ENCODE measurements around the gene AMIGO1.

AMIGO1 gene

GRCh38 chr1:109502364-109502851, 7.1 kb downstream of the AMIGO1 start:
- ATAC-seq = peak; percentile 55 to 75

- ATAC-seq = no peak
These were observed 7.7 kb downstream of the AMIGO1 start for GRCh38 chr1:109501644-109502363.

GRCh38 chr1:109500941-109501381, 8.6 kb downstream of the AMIGO1 start:
- ATAC-seq = no peak

- ATAC-seq = peak in 1 of 2 donors; percentile 29
These were observed 9.6 kb downstream of the AMIGO1 start for GRCh38 chr1:109499661-109500536.

GRCh38 chr1:109499081-109499480, 10.4 kb downstream of the AMIGO1 start:
- no peak for ATAC-seq

- ATAC-seq = no peak
These were observed 11.2 kb downstream of the AMIGO1 start for GRCh38 chr1:109498161-109498801.

- no peak for ATAC-seq
These were observed 11.9 kb downstream of the AMIGO1 start for GRCh38 chr1:109497449-109498160.

- ATAC-seq = no peak
These were observed 13.8 kb downstream of the AMIGO1 start for GRCh38 chr1:109495738-109496137.

- ATAC-seq = peak; percentile 90 to 94
These were observed 15.6 kb downstream of the AMIGO1 start, which contains the start of gene CYB561D1 for GRCh38 chr1:109493805-109494539. Gene CYB561D1 (plus strand): TSS chr1:109494094. CDS start chr1:109494140, 46 bp downstream.

GRCh38 chr1:109493227-109493626, 16.3 kb downstream of the AMIGO1 start:
- no peak for ATAC-seq

- no peak for ATAC-seq
These were observed 16.7 kb downstream of the AMIGO1 start for GRCh38 chr1:109492779-109493178.

GRCh38 chr1:109491372-109491771, 18.2 kb downstream of the AMIGO1 start:
- no peak for ATAC-seq

GRCh38 chr1:109490934-109491302, 18.6 kb downstream of the AMIGO1 start:
- no peak for ATAC-seq

- peak in 1 of 2 donors; percentile 27 for ATAC-seq
These were observed 19.2 kb downstream of the AMIGO1 start for GRCh38 chr1:109490029-109490933.

- no peak for ATAC-seq
These were observed 20.8 kb downstream of the AMIGO1 start for GRCh38 chr1:109488696-109489095.

- ATAC-seq = no peak
These were observed 21.3 kb downstream of the AMIGO1 start for GRCh38 chr1:109488201-109488600.

- no peak for ATAC-seq
These were observed 22.3 kb downstream of the AMIGO1 start for GRCh38 chr1:109487261-109487660.

GRCh38 chr1:109485001-109485400, 24.5 kb downstream of the AMIGO1 start:
- ATAC-seq = no peak

- no peak for ATAC-seq
These were observed 25.0 kb downstream of the AMIGO1 start for GRCh38 chr1:109484519-109484975.

Data from activated CD4-positive, CD25-positive, alpha-beta regulatory T cell treated with anti-CD3 and anti-CD28 coated beads, Interleukin-2, amount 50 U/mL, for 24 hours (primary cell).